Neural cell (in vitro differentiated cells): ENCODE measurements around the gene KRT76.

Source experiments
- SMC3 ChIP-seq: fragments of 450-650 bp; conservative IDR thresholded peaks from 2 replicates; pipeline ENCODE4 v1.6.1; 2014; ENCODE audit warnings: antibody characterized with exemption, mild to moderate bottlenecking, moderate library complexity; ENCODE audit not compliant: poor library complexity
- TF ChIP-seq, protein P1 (sequence below): fragments of 450-650 bp; IDR thresholded peaks from 2 replicates; pipeline ENCODE4 v1.5.1; 2014; ENCODE audit warnings: antibody characterized with exemption, mild to moderate bottlenecking, moderate library complexity; ENCODE audit not compliant: poor library complexity, severe bottlenecking

DNA sequence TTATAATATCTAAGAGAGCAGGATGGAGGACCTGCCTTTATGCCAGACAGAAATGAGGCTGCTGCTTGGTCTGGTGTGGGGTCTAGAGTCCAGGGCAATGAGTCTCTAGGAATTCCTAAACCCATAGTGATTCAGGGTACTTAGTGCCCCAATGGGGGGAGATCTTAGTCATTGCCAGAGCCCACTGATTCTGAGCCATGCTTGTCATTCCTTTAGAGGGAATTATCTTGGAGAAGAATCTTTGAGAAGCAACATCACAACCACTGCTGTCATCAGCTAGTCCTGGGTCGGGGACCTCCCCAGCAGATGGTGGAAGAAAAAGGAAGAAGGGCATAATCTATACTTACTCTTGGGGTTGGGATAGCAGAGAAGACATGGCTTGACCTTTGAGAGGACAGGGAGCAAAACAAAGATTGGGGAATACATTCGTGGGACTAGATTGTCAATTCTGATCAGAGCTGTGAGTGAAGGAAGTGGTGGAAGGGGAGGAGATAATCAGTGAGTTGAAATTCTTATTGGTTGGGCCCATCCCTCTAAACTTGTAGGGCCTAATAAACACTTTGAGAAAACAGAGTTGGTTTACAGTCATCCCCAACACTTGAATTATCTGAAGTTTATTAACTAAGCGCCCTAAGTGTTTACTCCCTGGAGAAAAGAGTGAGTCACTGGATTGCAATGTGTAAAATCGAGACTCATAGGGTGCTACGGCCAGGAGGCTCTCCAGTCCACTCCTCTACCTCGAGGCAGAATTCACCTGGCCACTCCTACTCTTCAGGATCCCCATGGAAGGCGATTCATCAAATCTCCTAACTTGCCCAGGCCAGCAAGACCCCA is 21.7 kb upstream of the KRT76 start:
- TF ChIP-seq, protein P1, sequence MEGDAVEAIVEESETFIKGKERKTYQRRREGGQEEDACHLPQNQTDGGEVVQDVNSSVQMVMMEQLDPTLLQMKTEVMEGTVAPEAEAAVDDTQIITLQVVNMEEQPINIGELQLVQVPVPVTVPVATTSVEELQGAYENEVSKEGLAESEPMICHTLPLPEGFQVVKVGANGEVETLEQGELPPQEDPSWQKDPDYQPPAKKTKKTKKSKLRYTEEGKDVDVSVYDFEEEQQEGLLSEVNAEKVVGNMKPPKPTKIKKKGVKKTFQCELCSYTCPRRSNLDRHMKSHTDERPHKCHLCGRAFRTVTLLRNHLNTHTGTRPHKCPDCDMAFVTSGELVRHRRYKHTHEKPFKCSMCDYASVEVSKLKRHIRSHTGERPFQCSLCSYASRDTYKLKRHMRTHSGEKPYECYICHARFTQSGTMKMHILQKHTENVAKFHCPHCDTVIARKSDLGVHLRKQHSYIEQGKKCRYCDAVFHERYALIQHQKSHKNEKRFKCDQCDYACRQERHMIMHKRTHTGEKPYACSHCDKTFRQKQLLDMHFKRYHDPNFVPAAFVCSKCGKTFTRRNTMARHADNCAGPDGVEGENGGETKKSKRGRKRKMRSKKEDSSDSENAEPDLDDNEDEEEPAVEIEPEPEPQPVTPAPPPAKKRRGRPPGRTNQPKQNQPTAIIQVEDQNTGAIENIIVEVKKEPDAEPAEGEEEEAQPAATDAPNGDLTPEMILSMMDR: no peak
- no peak for TF ChIP-seq SMC3
